HG02798 (cell line): ENCODE results near the gene PARP16.
"Not testable (repeated sequence)": the region's sequence is repeated elsewhere in the genome, so short reads cannot be mapped to it uniquely, and the experiment has no call there.

Experiments
- ATAC-seq: cut with Tn5 transposase; IDR thresholded peaks from one replicate; pipeline ENCODE4 v1.9.1; 2021; ENCODE audit warnings: mild to moderate bottlenecking; ENCODE audit not compliant: unreplicated experiment, poor library complexity

The PARP16 gene

DNA sequence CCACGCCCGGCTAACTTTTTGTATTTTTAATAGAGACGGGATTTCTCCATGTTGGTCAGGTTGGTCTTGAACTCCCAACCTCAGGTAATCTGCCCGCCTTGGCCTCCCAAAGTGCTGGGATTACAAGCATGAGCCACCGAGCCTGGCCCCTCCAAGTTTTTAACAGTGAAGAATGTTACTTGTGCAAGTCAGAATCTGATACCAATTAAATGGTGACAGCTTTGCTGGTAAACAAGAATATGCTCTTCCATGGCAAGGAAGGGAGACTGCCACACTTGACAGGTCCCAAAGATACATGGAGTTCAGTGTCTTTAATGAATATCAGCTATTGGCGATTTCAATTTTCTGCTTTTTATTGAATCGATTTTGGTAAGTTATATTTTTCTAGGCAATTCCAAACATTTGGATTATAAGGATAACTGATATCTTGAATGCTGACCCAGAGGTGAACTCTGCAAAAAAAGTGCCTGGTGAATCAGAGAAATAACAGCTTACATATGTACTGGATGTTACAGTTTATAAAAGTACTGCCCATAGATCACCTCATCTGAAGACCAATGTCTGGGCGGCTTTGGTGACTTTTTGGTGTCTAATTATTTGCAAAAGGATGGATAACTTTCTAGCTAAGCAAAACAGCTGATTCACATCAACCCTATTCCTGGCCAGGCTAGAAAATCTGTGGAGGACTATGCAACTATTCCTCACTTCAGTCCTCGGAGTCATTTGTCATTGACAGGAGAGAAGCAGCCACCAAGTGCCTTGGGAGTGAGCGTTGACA lies 1.2 kb downstream of the PARP16 start:
- ATAC-seq = no peak

DNA sequence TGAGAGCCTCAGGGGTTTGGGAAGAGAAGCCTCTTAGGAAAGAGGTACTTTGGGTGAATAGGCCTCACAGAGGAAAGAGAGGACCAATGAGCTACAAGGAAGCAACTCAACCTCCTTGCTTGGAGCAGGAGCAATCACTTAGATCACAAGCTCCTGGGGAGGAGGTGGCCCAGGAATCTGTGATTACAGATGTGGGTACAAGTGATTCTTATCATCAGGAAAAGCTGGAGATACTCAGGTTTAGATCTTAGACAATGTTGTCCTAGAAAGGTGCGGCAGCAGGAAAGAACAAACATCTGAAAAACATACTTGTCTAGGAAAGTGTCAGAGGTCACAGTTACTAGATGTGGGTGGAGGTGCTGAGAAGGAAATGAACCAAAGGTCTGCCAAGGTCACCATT lies 8.2 kb downstream of the PARP16 start:
- ATAC-seq = no peak

DNA sequence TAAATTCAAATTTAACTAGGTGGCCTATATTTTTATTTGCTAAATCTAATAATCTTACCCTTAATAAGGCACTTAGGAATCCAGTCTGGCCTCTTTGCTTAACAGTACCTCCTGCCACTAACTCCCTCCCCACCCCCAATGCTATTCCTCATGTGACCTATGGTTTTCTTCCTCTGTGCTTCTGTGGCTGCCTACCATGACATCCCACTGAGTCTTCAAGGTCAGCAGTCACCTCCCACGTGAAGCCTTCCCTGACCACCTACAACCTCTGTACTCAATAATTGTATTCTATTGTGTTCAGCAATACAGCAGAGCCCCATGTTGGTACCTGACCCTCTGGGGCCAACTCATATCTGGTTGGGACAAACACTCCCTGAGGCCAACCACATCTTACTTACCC lies 9.7 kb downstream of the PARP16 start:
- no peak for ATAC-seq

DNA sequence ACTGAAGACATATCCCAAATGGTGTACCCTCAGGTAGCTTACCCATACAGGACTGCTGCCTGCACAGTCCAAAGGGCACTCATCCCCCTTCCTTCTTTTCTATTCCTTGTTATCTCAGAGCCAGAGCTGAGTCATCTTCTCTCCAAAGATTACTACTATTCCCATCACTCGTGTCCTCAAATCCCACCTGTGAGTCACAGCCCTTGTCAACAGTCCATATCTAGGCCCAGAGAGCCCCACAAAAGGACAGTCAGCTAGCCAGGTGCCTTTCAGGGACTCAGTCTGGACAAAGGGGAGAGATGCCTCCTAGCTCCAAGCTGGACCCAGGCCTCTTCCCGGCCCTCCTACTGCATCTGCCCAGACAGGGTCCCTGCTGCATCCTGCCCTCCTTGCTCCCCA lies 11.0 kb downstream of the PARP16 start:
- ATAC-seq = no peak

DNA sequence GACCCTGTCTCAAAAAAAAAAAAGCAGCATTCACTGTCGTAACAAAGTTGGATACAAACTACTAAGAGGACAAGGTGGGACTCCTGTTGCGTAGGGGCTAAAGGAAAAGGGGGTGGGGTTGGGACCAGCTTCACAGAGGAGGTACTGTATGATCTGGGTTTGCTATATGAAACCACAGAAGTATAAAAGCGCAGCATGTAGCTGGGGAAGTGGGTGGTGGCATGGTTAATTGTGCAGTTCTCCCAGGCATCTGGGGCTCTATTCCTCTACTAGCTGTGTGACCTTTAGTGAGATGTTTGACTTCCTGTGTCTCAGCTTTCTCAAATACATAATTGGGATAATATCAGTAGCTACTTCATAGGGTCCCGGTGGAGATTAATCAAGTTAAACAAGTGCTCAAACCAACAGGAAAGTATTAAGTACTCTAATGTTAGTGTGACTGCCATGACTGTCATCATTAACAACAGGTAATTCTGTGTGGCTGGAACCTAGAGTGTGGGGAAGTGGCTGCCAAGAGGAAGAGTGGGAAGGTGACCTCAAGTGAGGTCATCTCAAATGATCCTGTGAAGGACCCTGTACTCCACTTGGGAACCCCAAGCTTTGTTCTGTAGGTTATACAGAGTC lies 11.5 kb downstream of the PARP16 start:
- ATAC-seq = no peak

DNA sequence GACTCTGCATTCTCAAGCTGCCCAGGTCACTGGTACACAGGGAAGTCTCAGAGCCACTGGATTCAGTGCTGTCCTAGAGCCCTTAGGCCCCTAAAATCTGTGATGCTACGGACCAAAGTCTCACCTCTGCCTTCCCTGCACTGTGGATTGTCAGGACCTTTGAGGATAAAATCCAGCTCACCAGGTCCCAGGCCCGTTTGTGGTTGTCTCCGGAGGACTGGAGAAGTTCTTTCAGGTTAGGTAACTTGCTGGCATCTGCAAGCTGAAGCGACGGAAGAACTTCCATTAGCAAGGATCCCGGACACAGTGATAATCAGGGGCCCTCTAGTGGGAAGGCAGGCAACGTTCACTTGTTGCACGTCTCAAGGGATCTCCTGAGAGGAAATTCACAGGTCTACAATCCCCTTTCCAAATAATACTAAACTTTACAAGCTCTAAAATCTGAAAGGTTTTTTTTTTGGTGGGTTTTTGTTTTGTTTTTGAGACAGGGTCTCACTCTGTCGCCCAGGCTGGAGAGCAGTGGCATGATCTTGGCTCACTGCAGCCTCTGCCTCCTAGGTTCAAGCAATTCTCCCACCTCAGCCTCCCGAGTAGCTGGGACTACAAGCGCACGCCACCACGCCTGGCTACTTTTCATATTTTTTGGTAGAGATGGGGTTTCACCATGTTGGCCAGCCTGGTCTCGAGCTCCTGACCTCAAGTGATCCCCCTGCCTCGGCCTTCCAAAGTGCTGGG lies 15.7 kb downstream of the PARP16 start:
- ATAC-seq = not testable (repeated sequence)

DNA sequence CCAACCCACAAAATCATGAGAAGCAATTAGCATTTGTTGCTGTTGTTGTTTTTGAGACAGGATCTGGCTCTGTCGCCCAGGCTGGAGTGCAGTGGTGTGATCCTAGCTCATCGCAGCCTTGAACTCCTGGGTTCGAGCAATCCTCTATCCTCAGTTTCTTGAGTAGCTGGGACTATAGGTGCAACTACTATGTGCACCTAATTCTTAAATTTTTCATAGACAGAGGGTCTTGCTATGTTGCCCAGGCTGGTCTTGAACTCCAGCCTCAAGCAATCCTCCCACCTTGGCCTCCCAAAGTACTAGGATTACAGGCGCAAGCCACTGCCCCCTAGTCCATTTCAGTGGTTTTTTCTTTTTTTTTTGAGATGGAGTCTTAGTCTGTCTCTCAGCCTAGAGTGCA lies 18.3 kb downstream of the PARP16 start:
- no peak for ATAC-seq

DNA sequence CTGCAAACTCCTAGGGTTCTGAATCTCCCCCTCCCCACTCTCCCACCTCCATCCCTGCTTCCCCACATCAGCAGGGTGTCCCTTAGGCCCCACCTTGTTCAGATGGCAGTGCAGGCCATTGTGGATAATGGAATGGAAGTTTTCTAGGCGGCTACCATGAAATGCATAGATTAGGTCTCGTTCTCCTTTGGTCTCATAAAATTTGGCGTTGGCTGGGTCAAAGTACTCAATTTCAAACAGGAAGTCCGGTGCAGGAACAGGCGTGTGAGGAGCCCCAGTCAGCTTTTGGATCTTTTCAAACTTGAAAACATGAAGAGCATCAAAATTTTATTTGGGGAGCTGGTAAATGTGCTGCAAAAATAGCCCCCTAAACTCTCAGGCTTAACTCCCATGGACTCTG lies 20.2 kb downstream of the PARP16 start:
- ATAC-seq = no peak

DNA sequence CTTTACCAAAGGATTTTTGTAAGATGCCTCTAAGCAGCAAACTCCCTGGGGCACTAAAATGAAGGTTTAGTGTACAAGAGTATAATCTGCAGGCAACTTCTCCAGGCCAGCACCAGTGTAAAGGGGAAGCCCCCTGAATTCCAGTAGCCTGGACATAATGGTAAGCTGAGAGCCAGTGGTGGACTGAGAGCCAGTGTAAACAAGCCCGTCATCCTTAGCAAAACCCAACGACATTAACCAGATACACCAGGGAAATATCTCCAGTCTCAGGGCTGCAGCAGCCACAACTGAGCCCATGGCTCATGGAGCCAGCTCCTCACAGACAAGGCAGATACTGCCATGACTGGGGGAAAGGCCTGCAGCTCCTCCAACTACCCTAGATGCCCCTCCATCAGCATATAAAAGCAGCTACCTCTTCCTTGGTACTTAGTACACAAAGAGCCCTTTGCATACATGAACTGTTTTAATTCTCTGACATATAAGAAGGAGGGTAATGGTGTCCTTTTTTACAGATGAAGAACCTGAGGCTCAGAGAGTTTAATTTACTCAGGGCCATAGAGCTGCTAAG lies 21.7 kb downstream of the PARP16 start:
- ATAC-seq = no peak

DNA sequence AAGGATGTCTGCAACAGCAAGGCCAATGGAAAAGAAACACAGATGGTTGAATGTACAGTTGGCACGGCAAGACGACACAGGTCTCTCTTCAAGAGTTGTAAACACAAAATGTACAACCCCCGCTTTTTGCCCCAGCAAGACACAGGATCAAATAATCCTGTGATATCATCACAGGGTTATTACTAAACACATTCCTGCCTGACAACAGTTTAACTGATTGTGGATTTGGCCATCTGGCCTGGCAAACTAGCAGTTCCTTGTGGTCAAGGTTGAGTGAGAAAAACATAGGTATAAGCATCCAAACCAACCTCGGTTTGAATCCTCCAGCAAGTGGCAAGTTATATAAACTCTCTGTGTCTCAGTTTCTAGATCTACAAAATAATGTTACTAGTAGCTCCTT lies 23.4 kb downstream of the PARP16 start:
- no peak for ATAC-seq

DNA sequence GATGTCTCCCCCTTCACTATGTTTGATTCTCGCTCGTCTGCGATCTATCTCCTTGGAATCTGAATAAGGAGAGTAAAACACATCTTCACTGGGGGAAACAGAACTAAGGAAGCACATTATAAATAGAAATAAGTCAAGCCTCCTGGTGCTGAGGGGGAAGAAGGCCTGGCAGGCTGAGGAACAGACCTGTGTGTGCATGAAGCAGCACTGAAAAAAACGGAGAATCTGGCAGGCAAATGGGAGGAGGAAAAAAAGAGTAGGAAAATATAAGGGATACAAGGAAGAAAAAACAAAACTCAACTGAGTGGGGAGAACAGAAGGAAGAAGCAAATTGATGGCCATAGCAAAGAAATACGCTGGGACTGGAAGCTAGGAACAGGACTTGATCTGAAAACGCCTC lies 25.7 kb downstream of the PARP16 start:
- no peak for ATAC-seq

DNA sequence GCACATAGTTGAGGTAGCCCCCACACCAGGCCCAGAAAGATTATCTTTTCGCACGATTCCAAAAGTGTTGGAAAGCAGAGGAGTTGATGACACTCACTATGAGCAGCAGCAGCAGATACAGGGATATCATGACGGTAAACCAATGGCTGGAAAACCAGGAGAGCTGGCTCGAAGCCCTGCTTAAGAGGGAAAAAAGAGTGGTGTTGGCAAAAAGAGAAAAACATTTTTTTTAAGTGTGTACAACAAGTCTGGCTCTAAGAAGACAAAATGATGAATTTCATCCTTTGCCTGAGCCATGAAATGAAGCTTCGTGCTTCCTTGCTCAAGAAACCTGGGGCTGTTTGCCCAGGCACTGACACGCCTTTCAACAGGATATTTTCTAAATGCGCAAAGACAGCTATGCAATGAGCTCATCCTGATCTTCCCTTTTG lies 27.3 kb downstream of the PARP16 start:
- no peak for ATAC-seq

DNA sequence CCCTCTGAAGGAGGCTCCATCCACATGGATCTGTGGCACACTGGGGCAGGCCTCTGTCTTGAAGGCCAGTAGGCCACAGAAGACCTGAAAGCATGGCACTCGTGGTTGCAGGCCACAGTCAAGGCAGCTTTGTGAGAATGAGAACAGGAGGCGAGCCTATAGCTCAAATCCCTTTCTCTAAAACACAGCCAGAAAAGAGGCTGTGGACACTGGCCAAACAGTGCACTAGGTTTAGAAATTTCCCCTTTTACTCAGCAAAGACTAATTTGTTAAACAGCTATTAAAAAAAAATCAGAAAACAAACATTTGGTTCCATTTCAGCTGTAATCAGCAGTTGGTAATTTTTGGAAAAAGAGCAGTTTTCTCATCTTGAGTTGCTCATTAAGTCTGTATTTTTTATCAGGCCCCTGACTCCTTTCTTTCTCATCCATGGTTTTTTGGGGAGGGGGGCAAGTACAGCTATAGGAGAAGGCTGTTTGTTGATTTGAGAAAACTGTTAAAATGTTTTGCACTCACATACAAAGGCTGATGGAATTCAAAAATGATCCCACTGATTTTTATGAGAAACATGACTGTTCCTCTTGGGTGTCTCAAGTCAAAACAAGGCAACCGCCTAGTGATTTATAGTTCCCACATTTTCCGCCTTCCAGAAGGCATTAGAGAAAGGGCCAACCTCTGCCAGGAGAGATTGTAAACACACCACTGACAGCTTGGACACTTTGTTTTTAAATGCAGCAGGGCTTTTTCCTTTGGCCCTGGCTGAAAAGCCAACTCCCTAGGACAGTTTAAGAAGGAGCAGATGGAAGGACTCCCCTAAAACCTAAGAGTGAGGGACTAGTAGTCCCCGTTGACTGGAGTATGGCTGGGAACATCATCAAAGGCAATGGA lies 28.1 kb downstream of the PARP16 start:
- ATAC-seq = no peak

DNA sequence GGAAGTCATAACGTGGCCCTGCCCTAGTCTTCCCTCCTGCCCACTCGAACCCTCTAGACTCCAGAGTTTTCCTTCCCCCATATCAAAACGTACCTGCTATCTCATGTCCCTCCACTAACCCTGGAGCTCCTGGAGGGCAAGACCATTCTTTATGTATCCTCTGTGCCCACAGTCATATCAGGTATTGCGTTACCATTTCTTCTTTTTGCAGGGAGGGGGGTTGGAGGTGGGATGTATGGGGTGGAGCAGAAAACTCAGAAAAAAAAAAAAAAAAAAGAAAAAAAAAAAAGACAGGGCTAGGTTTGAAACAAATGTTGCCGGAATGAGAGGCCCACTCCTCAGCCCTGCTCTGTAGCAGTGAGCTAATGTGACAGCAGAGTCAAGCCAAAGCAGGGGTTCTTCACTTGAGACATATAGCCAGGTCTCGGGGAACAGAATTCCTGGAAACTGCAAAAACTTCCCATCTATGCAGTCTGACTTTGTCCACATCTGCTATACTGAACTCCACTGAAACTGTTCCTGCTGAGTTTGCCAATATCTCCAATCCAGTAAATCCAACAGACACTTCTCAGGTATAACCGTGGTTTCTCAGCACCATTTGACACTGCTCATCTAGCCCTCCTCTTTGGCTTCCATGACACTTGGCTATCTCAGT lies 31.1 kb downstream of the PARP16 start:
- no peak for ATAC-seq

DNA sequence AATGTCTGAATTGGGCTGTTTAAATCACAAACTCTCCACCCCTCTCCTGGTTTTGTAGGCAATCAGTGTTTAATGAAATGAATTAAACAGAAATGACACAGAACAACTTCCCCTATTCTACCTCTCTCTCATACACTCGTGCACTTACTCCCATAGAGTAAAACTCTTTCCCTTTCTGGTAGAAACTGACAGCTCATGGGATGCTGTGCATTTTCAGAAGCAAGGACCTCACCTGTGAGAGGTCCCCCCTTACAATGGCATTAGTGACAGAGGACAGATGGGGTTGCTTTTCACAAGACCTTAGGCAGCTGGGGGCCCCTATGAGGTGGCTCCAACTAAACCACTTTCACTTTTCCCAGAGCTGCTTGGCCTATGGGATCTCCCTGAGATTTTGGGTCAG lies 31.9 kb downstream of the PARP16 start:
- no peak for ATAC-seq

DNA sequence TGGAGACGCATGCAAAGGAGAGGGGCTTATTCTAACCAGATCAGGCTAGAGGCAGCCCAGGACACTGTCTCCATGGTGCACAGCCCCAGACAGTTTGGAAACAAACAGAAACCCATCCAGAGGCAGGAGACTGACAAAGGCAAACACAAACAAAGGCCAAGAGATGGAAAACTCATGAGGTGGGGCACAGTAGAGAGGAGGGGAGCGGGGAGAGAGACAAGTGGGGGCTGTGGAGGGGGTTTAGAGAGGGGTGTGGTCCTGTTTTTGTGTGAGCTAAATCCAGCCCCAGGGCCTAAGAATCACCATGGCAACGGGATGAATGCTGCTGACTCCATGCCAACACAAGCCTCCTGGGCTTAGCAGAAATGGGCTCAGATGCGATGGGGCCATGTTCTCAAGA lies 32.3 kb downstream of the PARP16 start:
- ATAC-seq = no peak

DNA sequence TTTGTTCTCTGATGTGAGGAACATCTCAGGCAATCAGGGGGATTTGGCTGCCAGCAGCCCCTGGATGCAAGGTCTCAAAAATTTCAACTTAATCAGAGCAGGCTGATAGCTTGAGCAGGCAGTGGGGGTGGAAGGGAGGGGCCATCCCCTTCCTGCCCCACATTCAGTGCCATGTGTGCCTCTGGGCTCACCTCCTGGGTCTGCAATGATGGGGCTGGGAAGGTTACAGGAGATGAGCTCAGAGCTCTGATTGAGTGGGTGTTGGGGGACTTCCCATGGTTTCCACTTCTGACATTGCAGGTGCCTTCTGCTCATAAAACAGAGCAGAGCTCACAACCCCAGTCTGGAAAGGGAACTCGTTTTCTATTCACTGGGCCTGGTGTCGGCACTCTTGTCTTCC lies 37.0 kb downstream of the PARP16 start:
- ATAC-seq = peak; percentile 74

DNA sequence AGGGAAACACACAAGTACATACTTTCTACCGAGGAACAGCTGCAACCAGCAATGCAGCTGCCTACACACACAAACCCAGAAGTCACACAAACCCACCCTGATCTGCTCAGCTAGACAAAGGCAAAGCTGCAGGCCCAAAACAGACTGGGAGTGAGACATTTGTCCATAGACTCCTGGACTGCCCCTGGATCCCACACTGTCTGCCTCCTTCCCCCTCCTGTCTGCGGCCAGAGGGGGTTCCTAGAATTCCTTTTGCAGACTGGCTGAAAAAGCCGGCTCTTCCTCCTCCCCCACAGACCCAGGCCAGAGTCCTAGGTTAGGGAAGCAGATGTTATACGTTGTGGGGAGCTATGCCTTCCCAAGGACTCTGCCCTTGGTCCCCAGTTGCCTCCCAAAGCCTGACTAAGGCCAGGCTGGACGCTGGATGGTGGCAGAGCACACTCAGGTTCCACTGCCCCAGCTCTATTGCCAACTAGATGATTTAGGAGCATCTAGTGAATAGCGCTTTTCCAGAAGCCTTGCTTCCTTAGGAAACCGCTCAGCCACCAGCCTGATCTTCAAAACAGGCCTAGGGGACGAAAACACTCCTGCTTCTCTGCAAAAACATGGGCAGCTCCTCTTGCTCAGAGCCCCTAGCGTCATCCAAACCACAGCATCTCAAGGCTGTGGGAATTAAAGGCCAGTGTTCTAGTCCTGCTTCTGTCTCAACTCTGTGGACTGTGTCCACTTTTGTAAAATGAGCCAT lies 38.0 kb downstream of the PARP16 start:
- ATAC-seq = no peak

DNA sequence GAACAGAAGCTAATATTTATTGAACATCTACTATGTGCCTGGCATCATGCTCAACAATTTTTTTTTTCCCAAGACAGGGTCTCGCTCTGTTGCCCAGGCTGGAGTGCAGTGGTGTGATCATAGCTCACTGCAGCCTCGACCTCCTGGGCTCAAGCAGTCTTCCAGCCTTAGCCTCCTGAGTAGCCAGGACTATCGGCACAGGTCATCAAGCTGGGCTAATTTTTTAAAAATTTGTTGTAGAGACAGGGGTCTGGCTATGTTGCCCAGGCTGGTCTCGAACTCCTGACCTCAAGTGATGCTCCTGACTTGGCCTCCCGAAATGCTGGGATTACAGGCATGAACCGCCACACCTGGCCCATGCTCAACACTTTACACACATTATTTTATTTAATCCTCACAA lies 39.7 kb downstream of the PARP16 start:
- ATAC-seq = no peak
